Uterus (tissue), 2 donors: ENCODE data around the gene RPS16.

Experiments
- POLR2A ChIP-seq, 2 donors: fragments of 450-650 bp; IDR thresholded peaks; one replicate each; pipeline ENCODE4 v1.6.1; 2016; ENCODE audit warnings: antibody characterized with exemption in 2 of 2, mild to moderate bottlenecking in 1 of 2, moderate library complexity in 1 of 2
- TF ChIP-seq, protein P1 (sequence below), 4 experiments: fragments of 200-600 bp in 2 of 4; fragments of 450-650 bp in 2 of 4; sonication (generic) in 2 of 4; IDR thresholded peaks; one replicate each; pipeline ENCODE4 v1.5.1; 2016 to 2019; ENCODE audit warnings: antibody characterized with exemption in 4 of 4, mild to moderate bottlenecking in 2 of 4, moderate library complexity in 1 of 4

DNA sequence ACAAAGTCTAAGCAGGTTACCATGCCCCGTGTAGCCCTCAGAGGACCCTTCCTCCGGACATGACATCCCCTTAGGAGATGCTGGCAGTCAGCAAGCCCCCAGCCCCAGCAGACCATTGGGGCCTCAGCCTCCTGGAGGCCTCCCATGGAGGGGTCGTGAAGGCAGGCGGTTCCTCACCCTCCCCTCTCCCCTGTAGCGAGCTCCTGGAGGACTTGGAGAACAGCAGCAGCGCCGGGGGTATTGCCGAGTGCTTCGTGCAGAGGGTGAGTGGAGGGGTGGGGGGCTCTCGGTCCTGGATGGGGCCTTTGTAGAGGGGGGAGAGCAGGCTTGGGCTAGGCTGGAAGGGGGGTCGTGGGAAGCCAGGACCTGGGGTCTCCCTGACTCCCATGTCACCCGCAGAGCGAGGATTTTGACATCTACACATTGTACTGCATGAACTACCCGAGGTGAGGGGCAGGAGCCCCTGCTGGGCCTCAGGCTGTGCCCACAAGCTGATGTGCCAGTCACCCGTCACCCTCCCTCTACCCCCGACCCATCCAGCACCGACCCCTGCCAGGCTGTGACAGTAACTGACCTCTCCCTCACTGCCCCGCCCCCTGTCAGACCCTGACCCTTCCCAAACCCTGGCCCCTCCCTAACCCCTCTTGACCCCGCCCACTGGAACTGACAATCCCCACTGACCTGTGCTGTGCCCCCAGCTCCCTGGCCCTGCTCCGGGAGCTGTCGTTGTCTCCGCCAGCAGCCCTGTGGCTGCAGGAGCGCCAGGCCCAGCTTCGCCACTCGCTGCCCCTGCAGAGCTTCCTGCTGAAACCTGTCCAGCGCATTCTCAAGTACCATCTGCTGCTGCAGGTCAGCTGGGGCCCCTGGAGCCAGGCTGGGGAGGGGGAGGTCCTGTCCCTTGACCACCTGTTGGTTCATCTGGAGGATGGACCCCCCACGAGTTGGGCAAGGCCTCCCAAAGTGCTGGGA, 19.3 kb downstream of the RPS16 start:
- TF ChIP-seq, protein P1, sequence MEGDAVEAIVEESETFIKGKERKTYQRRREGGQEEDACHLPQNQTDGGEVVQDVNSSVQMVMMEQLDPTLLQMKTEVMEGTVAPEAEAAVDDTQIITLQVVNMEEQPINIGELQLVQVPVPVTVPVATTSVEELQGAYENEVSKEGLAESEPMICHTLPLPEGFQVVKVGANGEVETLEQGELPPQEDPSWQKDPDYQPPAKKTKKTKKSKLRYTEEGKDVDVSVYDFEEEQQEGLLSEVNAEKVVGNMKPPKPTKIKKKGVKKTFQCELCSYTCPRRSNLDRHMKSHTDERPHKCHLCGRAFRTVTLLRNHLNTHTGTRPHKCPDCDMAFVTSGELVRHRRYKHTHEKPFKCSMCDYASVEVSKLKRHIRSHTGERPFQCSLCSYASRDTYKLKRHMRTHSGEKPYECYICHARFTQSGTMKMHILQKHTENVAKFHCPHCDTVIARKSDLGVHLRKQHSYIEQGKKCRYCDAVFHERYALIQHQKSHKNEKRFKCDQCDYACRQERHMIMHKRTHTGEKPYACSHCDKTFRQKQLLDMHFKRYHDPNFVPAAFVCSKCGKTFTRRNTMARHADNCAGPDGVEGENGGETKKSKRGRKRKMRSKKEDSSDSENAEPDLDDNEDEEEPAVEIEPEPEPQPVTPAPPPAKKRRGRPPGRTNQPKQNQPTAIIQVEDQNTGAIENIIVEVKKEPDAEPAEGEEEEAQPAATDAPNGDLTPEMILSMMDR (IDR thresholded peaks at IDR 0.05), result no peak
- no peak for TF ChIP-seq POLR2A (IDR thresholded peaks at IDR 0.05)
